MM.1S (cell line): ENCODE results near the gene SFXN5.

Experiments used
- DNase-seq: peaks from one replicate; pipeline ENCODE4 v3.0.0-alpha.2; 2015
- H2AFZ ChIP-seq: fragments of 300-600 bp; sonication (generic); 2 replicates; pipeline ENCODE4 v1.6.0; 2016; ENCODE audit warnings: antibody characterized with exemption, low read length
- H3F3A ChIP-seq: fragments of 300-600 bp; sonication (generic); 2 replicates; pipeline ENCODE4 v1.6.1; 2016; ENCODE audit warnings: mild to moderate bottlenecking, antibody characterized with exemption, low read length, moderate library complexity, mixed read lengths; ENCODE audit not compliant: insufficient read depth
- H3K27ac ChIP-seq: fragments of 300-600 bp; sonication (generic); 2 replicates; pipeline ENCODE4 v1.5.1; 2016; ENCODE audit warnings: mild to moderate bottlenecking, low read length
- H3K27me3 ChIP-seq: fragments of 300-600 bp; sonication (generic); replicated peaks from 2 replicates; pipeline ENCODE4 v1.6.0; 2016; ENCODE audit warnings: low read length; ENCODE audit not compliant: insufficient read depth
- H3K36me3 ChIP-seq: fragments of 300-600 bp; sonication (generic); replicated peaks from 2 replicates; pipeline ENCODE4 v1.6.1; 2016; ENCODE audit warnings: mild to moderate bottlenecking, low read length, mixed read lengths; ENCODE audit not compliant: insufficient read depth
- H3K4me1 ChIP-seq: fragments of 300-600 bp; sonication (generic); 2 replicates; pipeline ENCODE4 v1.6.1; 2016; ENCODE audit warnings: low read length, mixed read lengths
- H3K4me2 ChIP-seq: fragments of 300-600 bp; sonication (generic); 2 replicates; pipeline ENCODE4 v1.6.0; 2016; ENCODE audit warnings: low read depth, low read length
- H3K4me3 ChIP-seq: fragments of 300-600 bp; sonication (generic); 2 replicates; pipeline ENCODE4 v1.5.1; 2016; ENCODE audit warnings: low read length, mixed read lengths
- H3K79me2 ChIP-seq: fragments of 300-600 bp; sonication (generic); 2 replicates; pipeline ENCODE4 v1.6.1; 2016; ENCODE audit warnings: mixed run types, low read length, mixed read lengths
- H3K9ac ChIP-seq: fragments of 300-600 bp; sonication (generic); 2 replicates; pipeline ENCODE4 v1.6.1; 2016; ENCODE audit warnings: low read length, mixed read lengths
- H3K9me2 ChIP-seq: fragments of 300-600 bp; sonication (generic); replicated peaks from 2 replicates; pipeline ENCODE4 v1.6.1; 2016; ENCODE audit warnings: mild to moderate bottlenecking, low read length, mixed read lengths; ENCODE audit not compliant: insufficient read depth
- H3K9me3 ChIP-seq: fragments of 300-600 bp; sonication (generic); replicated peaks from 2 replicates; pipeline ENCODE4 v1.6.1; 2016; ENCODE audit warnings: mild to moderate bottlenecking, low read length, mixed read lengths; ENCODE audit not compliant: insufficient read depth
- H4K20me1 ChIP-seq: fragments of 300-600 bp; sonication (generic); 2 replicates; pipeline ENCODE4 v1.6.1; 2016; ENCODE audit warnings: mild to moderate bottlenecking, low read length, moderate library complexity, mixed read lengths; ENCODE audit not compliant: insufficient read depth
- CTCF ChIP-seq: fragments of 300-600 bp; sonication (generic); IDR thresholded peaks from 2 replicates; pipeline ENCODE4 v1.5.1; 2016; ENCODE audit warnings: antibody characterized with exemption, low read length, mixed read lengths
- EZH2 ChIP-seq: fragments of 300-600 bp; sonication (generic); optimal IDR thresholded peaks from 2 replicates; pipeline ENCODE3; 2017; ENCODE audit warnings: low read depth, mild to moderate bottlenecking, antibody characterized with exemption, low read length, mixed read lengths
- EZH2phosphoT487 ChIP-seq: fragments of 300-600 bp; sonication (generic); IDR thresholded peaks from 2 replicates; pipeline ENCODE4 v1.6.1; 2018; ENCODE audit warnings: antibody characterized with exemption, low read length

The SFXN5 gene

GRCh38 chr2:73004466-73004865, 67.0 kb downstream of the SFXN5 start:
- Histone ChIP-seq H3K79me2 (no peaks in the 10 kb centered on the region), H3K9me2 (no peaks in the 10 kb centered on the region), H3F3A (no peaks in the 10 kb centered on the region), H2AFZ (no peak overlapping the region), H3K4me3 (no peak overlapping the region), H3K27me3 (no peaks in the 10 kb centered on the region), H3K9me3 (no peaks in the 10 kb centered on the region), H3K4me2 (no peak overlapping the region), H3K27ac (no peak overlapping the region), H3K9ac (no peak overlapping the region), H3K36me3 (no peaks in the 10 kb centered on the region), H4K20me1 (no peaks in the 10 kb centered on the region), H3K4me1 (no peaks in the 10 kb centered on the region)
- DNase-seq, result no peak
- TF ChIP-seq CTCF (no peak), EZH2 (no peak)

- no peaks in the 10 kb centered on the region for H3K9me3 ChIP-seq
- H3K27ac ChIP-seq, result no peak overlapping the region
- no peaks in the 10 kb centered on the region for H3K9me2 ChIP-seq
- H3K27me3 ChIP-seq, result no peaks in the 10 kb centered on the region
- no peaks in the 10 kb centered on the region for H3K4me1 ChIP-seq
- no peak overlapping the region for H3K4me2 ChIP-seq
- H3K4me3 ChIP-seq, result no peak overlapping the region
- H3K9ac ChIP-seq, result no peak overlapping the region
- H4K20me1 ChIP-seq, result no peaks in the 10 kb centered on the region
- TF ChIP-seq EZH2, result no peak
- TF ChIP-seq CTCF, result no peak
- no peak for TF ChIP-seq EZH2phosphoT487
- no peaks in the 10 kb centered on the region for H3K36me3 ChIP-seq
- no peak for DNase-seq
- no peak overlapping the region for H2AFZ ChIP-seq
- H3F3A ChIP-seq, result no peaks in the 10 kb centered on the region
- H3K79me2 ChIP-seq, result no peaks in the 10 kb centered on the region
These were observed 68.5 kb downstream of the SFXN5 start for GRCh38 chr2:73003027-73003426.

GRCh38 chr2:73000808-73001570, 70.5 kb downstream of the SFXN5 start:
- DNase-seq, result no peak
- H3K9me3 ChIP-seq, result no peaks in the 10 kb centered on the region
- H3K79me2 ChIP-seq, result no peaks in the 10 kb centered on the region
- H4K20me1 ChIP-seq, result no peaks in the 10 kb centered on the region
- H3F3A ChIP-seq, result no peaks in the 10 kb centered on the region
- H3K4me1 ChIP-seq, result no peaks in the 10 kb centered on the region
- H3K9me2 ChIP-seq, result no peaks in the 10 kb centered on the region
- no peak overlapping the region for H3K9ac ChIP-seq
- TF ChIP-seq CTCF, result no peak
- TF ChIP-seq EZH2phosphoT487, result no peak
- no peak for TF ChIP-seq EZH2
- no peaks in the 10 kb centered on the region for H3K36me3 ChIP-seq
- H3K4me2 ChIP-seq, result no peak overlapping the region
- no peak overlapping the region for H3K4me3 ChIP-seq
- no peak overlapping the region for H2AFZ ChIP-seq
- H3K27ac ChIP-seq, result no peak overlapping the region
- H3K27me3 ChIP-seq, result no peaks in the 10 kb centered on the region
